HG03439 (cell line): ENCODE results near the gene ARMC3.

Experiments
- ATAC-seq: cut with Tn5 transposase; IDR thresholded peaks from one replicate; pipeline ENCODE4 v1.9.1; 2021; ENCODE audit warnings: mild to moderate bottlenecking, moderate library complexity; ENCODE audit not compliant: unreplicated experiment

ARMC3 gene

DNA sequence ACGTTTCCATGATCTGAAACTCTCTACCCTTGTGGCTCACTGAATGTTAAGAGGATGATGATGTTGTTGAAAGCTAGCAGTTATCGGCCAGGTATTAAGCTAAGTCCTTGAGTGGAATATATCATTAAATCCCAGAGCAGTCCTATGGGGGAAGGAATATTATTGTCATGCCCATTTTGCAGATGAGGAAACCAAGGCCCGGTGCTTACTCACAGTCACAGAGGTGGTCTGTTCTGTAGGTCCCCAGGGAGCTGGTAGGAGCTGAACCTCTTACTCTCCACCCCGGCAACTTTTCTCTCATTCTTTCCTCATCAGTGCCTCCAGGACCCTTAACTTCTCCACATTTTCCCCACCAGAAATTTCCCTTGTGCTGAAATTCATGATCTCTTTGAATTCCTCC, 62.6 kb downstream of the ARMC3 start:
- ATAC-seq, result no peak

DNA sequence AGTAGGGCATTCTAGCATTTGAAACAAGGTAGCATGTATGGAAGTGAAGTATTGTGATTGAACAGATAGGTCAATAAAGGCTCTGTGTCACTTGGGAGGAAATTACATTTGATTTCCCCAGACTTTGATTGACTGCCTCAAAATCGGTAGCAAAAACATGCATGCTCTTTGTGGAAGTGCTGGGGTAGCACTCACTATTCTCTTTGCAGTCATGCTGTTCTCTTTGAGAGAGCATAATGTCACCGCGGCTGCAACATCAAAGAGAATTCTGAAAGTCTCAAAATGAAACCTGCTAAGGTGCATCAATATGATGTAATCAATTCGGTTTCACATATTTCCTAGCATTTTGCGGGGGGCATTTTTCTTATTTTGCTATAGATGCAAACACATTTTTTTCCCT, 64.2 kb downstream of the ARMC3 start:
- ATAC-seq, result peak; percentile 71

DNA sequence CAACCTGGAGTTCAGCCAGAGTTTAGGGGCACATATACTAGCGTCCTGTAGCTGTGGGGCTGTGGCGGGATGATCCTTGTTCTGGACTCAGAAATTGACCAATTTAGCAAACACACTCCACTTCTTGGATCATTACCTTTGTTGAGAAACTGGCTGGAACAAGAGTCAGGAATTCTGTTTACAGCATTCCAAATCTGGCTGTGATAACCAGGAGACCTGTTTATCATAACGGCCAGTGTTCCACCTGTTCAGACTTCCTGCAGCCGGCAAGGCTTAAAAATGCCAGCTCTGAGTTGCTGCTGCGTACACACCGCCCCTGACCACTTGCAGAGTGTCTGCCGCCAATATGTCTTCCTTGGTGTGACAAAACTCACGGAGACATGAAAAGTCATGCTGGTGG, 64.8 kb downstream of the ARMC3 start:
- no peak for ATAC-seq

DNA sequence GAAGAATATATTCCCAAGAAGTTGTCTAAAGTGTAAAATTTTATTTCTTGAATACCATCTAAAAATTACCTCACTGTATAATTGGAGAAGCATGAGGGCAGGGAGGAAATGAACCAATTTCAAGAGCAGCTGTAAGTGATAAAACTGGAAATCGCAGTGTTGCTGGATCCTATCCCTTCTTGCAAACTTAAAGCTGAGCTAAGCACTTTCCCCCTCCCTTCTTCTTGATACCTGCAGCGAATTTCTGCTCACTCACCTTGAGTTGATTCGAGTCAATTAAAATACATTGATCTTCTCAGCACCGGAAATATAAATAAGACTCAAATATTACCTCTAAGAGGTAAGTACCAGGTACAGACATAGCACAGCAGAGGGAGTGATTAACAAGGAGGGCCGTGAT, 65.5 kb downstream of the ARMC3 start:
- ATAC-seq, result no peak

DNA sequence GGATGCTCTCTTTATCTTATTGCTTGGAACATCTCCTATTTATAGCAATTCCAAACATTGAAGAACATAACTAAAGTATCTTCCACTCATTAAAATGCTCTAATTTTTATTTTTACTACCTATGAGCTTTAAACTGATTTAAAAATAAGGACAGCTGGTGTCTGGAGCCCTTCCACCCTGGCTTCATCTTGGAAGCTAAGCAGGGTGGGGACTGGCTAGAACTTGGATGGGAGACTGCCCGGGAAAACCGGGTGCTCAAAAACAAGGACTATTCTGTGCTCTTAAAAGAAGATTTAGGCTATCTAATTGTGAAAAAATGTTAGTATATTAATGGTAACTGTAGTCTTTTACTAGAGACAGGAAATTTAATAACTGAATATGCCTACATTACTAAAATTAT, 69.2 kb downstream of the ARMC3 start:
- ATAC-seq, result no peak

DNA sequence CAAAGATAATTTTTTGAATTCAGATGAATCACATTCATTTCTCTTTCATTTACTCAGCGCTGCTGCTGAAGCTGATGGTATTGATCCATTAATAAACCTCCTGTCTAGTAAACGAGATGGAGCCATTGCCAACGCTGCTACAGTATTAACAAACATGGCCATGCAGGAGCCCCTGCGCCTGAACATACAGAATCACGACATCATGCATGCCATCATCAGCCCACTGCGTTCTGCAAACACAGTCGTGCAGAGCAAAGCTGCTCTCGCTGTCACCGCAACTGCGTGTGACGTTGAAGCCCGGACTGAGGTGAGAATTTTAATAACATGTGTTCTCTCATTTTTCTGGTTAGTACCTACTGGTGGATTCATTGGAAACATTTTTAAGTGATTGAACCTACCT, 70.2 kb downstream of the ARMC3 start:
- no peak for ATAC-seq

DNA sequence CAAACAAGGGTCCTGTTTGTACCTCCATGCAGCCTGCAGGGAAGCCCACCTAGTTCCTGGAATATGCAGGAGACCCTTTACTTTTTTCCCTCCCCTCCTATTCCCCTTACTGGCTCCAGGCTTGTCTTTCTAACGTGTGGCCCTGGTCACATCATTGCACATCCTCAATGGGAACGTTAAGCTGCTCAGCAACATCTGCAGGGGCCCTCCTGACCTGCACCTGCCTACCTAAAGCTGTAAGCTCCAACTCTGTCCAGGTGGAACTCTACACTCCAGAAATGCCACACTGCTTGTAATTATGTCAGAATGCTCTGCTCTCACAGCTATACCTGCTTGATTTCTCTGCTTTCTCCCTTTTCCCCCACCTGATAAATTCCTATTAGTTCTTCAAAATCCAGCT, 72.1 kb downstream of the ARMC3 start:
- ATAC-seq, result no peak

DNA sequence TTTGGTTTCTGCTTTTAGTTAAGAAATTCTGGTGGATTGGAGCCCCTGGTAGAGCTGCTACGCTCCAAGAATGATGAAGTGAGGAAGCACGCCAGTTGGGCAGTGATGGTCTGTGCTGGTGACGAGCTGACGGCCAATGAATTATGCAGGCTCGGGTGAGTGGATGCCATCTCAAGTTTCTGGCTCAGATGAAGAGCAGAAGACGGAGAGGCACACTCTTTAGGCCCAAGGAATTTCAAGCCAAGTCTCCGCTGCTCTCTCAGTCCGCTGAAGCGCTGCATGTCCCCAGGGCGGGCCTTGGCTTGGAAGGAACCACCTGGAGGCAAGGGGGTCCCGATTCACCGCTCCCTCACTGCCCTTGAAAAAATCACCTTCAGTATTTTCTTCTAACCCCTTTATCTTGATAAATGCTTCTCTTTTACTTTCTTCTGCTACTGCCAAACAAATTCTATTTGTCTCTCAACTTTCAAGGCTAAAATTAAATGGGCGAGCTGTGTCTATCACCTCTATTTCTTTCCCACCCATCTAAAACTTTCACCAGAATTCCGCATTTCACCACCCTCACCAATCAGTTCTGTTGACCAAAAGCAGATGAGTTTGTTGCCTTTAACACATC, 74.2 kb downstream of the ARMC3 start:
- ATAC-seq, result no peak

DNA sequence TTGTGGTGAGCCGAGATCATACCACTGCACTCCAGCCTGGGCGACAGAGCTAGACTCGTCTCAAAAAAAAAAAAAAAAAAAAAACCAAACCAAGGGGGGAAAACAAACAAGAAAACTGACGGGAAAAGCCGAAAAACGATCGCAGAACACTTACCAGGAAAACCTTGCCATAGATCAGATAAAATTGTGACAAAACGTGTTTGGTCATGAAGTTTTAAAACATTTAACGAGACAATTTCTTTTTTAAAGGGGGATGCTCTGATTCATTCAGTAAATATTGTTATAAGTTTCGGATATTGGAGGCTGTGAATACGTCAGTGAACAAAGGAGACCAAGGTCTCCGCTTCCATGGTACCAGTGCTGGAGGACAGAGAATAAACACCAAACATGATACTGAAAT, 77.3 kb downstream of the ARMC3 start:
- ATAC-seq, result no peak

DNA sequence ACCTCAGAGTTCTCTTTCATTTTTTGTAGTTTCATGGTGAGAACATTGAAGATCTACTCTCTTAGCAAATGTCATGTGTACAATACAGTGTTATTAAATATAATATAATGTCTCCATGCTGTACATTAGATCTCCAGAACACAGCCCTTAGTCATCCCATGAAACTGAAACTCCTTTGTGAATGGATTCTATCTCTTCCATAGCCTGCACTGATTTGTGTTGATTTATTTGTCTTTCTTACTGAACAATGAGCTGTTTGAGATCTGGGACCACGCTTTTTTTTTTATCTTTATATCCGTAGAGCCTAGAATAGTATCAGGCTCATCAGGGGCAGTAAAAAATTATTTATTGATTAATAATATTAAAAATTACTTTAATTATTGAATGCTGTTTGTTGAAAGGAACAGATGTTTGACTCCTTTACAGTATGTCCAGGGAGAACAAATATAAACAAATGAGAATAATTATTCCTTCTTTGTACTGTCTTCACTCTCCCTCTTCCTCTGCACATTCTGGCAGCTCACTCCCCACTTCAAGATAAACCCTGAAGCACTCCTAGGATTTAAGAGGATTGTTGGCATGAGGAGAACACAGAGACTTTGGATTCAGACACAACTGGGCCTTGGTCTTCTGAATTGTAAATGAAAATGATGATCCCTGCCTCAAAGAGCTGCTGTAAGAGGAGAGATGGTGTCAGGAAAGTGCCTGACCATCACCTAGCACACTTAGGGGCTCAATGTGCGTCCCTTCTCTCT, 85.9 kb downstream of the ARMC3 start:
- no peak for ATAC-seq

DNA sequence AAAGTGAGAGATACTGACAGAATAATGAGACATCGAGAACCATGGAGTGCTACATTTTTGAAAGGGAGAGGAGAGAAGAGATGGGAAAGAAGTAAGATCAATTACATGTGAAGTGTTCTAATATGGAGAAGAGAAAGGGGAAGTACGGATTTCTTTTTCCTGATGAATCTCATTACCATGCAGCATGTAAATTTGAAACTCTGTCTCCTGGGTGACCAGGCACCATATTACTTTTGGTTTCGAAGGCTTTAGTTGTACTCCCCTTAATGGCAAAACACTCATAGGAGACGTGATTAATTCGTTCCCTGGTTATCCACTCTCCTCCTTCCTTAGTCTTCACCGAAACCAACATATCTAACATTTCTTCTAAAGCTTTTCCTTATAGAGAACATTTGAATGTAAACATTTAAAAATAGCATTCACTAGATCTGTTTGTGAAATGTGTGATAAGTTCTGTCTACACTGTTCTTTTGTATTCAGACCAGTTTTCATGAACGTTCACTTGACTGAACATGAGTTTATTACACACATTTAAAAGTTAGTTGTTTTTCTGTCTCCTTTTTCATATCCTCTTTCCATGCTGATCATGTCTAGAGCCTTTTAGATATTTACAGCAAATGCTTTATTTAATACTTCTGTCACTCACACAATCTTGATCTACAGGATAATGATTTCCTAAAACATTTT, 87.3 kb downstream of the ARMC3 start:
- ATAC-seq, result peak; percentile 99

DNA sequence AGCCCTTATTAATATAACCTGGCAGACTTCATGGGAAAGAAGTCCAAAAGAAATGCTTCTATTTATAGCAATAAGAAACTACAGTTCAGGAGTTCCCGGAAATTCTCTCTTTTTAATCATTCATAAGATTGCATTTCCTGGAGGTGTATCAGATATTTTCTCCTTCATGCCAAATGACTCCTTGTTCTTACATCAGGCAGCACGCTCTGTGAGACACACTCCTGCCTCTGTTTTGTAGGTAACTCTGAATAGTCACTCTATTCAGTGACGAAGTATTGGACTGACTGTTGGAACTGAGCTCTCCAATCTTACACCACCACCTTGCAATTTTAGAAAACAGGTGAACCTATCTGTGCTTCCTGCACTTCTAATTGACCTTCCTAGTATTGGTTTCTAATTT, 88.8 kb downstream of the ARMC3 start:
- ATAC-seq, result no peak

DNA sequence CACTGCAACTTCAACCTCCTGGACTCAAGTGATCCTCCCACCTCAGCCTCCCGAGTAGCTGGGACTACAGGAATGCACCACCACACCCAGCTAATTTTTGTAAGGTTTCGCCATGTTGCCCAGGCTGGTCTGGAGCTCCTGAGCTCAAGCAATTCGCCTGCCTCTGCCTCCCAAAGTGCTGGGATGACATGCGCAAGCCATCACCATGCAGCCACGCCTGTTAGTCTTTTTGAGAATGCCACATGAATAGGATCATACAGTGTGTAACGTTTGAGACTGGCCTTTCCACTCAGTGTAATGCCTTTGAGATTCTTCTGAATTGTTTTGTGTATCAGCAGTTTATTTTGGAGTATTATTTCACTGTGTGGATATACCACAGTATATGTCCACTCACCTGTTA, 91.8 kb downstream of the ARMC3 start:
- ATAC-seq, result no peak

DNA sequence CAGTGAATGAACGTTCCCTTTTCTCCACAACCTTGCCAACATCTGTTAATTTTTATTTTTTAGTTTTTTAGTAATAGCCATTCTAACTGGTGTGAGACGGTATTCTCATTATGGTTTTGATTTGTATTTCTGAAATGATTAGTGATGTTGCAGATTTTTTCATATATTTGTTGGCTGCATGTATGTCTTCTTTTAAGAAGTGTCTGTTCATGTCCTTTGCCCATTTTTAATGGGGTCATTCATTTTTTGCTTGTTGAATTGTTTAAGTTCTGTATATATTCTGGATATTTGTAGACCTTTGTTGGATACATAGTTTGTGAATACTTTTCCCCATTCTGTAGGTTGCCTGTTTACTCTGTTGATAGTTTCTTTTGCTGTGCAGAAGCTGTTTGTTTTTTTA, 93.6 kb downstream of the ARMC3 start:
- ATAC-seq, result no peak

DNA sequence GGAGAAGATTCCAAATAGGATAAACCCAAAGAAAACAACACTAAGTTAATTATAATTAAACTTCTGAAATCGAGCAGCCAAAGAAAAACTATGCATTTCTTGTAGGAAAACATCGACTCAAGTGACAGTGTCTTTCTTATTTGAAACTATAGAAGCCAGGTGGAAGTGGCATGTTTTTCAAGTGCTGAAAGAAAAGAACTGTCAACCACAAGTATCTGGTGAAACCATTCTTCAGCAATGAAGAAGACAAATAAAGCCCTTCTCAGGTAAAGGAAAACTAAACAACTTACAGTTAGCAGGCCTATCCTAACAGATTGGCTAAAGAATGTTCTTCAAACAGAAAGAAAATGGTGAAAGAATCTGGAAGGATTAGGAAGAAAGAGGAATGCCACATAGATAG, 96.1 kb downstream of the ARMC3 start:
- ATAC-seq, result no peak

DNA sequence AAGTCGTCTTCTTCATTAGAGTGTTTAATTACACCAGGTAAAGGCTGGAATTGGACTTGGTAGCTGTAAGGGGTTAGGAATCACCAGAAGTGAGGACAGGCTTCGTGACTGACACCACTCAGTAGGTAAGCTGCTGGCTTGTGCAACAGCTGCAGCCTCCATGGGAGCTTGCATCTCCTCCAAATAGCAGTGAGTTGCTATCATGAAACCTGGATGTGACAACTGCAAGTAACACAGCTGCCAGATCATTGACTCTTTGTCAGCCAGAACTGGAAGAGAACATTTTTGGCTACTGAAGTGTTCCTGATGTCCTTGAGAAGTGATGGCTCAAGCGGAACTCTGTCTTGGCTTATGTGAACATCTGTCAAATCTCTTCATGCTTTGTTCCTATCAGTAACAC, 103.5 kb downstream of the ARMC3 start:
- no peak for ATAC-seq

DNA sequence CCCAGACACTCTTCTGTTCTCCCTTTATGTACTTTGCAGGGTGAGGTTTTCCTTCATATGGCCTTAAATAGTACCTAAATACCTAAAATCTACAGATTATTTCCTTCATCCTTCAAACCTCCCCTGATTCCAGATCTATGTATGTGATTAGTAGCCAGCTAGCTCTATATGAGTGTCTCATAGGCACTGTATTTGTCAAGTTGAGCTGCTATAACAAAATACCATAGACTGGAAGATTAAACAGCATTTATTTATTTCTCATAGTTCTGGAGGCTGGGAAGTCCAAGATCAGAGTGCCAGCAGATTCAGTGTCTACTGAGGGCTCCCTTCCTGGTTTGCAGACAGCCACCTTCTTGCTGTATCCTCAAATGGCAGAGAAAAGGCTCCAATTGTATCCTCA, 106.9 kb downstream of the ARMC3 start:
- no peak for ATAC-seq

DNA sequence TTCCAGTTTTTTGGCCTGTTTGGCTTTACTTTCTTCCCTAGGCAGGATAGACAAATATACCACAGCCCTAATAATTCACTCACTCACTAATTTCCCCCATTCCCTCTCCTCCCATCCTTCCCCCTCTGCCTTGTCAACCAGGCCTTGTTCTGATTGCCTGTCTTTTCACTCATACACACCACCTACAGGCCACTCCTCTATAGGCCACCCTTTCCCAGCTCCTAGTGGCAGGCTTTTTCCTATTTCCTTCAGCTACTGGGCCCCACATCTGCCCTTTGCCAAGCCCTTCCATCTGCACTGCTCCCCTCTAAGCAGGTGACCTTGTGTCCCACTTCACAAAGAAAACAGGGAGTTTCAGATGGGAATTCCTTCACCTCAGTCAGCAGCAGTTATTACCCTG, 107.7 kb downstream of the ARMC3 start:
- ATAC-seq, result no peak

DNA sequence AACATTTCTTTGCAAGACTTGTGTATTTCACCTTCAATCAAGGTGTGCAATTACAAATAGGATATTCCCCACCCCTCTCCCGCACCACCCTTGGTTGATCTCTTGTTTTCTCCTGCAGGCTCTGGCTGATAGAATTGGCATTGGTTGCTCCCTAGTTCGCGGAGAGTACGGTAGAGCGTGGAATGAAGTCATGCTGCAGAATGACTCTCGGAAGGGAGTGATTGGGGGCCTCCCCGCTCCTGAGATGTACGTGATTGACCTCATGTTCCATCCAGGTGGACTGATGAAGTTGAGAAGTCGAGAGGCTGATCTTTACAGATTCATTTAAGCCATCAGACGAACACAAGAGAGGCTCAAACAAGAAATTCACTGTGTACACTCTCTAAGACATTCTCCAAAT, 109.3 kb downstream of the ARMC3 start:
- no peak for ATAC-seq

DNA sequence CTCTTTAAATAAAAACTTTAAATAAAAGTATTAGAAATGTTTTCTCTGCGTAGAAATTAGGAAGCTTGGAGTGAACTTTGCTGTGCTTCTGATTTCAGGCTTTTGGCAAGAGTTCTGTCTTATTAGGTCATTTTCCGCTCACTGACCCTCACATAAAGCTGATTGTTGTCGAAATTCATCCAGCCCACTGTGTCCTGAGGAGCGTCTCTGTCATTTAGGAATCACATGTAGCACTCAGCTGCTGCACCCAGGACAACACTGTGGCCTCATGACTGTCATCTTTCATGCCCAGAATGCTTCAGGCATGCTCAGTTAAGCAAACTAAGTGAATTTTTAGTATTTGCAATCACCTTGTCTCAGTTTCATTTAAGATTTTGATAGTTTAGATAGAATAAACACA, 109.7 kb downstream of the ARMC3 start:
- no peak for ATAC-seq

DNA sequence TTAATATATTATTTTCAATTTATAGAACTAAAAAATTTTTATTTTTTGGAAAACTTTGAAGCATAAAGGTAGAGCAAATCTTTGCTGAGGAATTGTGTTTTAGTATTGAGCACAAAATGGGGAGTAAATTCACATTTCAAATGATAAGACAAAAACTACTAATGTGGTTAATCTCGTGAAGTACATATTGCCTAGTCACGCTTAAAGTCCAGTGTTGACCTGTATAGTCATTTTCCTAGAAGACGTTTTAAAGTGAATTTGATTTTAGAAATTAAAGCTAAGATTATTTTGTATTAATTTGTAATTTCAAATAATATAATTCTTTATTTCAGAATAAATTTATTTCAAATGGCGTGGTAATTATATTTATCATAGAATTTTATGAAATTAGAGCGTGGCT, 110.3 kb downstream of the ARMC3 start:
- no peak for ATAC-seq

DNA sequence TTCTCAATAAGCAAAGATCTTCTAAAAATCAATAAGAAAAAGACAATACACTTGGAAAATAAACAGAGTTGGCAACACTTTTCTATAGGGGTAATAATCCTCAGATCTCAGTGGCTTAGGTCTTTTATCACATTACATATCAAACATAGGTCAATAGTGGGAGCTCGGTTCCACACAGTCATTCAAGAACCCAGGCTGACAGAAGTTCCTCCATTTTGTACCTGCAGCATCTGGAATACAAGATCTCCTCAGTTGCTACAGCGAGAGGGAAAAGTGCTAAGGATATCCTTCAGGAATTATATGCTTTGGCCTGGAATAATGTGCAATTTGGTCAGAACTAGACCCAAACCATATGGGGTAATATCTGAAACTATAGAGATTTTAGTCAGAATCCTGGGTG, 112.1 kb downstream of the ARMC3 start:
- no peak for ATAC-seq
